ENCODE measurements around the gene ZNF618.

ZNF618 gene

DNA sequence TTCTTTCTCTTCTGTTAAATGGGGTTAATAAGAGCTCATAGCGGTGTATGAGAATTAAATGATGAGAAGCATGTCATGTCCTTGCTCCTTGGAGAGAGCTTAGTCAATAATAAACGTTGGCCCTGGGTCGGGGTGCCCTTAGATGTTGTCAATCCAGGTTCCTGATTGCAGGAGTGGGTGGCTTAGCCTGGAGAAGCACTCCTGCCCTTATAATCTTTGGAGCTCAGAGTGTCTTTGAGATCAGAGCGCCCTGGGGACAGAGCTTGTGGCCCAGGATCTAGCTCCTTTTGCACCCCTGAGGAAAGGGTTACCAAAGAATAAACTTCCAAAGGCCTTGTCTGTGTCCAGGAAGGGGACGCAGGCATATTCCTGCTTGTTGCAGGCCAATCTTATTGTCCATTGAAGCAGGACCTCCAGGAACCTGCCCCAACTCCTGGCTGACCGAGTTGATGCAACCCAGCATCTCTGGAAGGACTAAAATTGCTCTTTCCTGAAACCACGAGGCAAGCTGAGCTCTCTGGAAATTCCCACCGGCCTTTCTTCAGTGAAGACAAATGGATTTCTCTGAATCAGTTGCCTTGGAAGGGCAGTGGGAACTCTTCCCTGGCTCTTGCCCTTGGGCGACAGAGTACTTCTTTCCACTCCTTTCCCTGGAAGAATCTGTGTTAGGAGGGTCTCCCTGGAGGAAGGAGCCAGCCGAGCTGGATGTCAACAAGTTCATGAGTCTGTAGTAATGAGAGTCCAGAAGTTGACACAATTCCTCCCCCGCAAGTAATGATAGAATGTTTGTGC is 208.4 kb downstream of the ZNF618 start:
- CTCF ChIA-PET: interaction anchor here (0.7 to 4.8 kb wide), 11 partner anchors 10 to 225 kb away, joined by 3 to 80 read pairs (median 10); partner anchors contain the start of genes COL27A1 and KIF12
- POLR2A ChIA-PET: no interaction called here
- DNase-seq (ENCODE audit: extremely low spot score): no peak
- TF ChIP-seq, protein P1, sequence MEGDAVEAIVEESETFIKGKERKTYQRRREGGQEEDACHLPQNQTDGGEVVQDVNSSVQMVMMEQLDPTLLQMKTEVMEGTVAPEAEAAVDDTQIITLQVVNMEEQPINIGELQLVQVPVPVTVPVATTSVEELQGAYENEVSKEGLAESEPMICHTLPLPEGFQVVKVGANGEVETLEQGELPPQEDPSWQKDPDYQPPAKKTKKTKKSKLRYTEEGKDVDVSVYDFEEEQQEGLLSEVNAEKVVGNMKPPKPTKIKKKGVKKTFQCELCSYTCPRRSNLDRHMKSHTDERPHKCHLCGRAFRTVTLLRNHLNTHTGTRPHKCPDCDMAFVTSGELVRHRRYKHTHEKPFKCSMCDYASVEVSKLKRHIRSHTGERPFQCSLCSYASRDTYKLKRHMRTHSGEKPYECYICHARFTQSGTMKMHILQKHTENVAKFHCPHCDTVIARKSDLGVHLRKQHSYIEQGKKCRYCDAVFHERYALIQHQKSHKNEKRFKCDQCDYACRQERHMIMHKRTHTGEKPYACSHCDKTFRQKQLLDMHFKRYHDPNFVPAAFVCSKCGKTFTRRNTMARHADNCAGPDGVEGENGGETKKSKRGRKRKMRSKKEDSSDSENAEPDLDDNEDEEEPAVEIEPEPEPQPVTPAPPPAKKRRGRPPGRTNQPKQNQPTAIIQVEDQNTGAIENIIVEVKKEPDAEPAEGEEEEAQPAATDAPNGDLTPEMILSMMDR (IDR thresholded peaks at IDR 0.05; ENCODE audit: control extremely low read depth, extremely low read depth, low read depth, missing control alignments): no peak

DNA sequence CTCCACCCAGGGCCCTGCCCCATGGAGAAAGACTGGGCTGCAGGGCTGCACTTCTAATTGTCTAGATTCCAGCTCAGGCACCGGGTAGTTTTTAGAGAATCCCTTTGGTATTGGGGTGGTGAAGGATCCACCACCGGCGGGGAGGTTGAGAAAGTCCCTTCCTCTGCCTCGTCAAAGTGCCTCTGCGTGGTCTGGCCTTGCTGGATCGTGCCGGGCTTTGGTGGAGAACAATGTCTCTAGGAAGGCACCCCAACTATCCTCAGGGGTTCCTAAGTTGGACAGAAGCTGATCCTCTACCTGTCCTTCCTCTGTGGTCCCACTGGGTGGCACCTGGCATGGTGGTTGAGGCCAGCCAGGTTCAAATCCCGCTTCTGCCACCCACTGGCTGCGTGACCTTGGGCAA is 209.3 kb downstream of the ZNF618 start:
- DNase-seq (ENCODE audit: extremely low spot score): no peak
- TF ChIP-seq, protein P1 (IDR thresholded peaks at IDR 0.05; ENCODE audit: control extremely low read depth, extremely low read depth, low read depth, missing control alignments): no peak
- POLR2A ChIA-PET: no interaction called here
- CTCF ChIA-PET: interaction anchor here (2.2 to 4.8 kb wide), 4 partner anchors 9 to 224 kb away, joined by 8 to 48 read pairs (median 38); no protein-coding TSS in a partner anchor

DNA sequence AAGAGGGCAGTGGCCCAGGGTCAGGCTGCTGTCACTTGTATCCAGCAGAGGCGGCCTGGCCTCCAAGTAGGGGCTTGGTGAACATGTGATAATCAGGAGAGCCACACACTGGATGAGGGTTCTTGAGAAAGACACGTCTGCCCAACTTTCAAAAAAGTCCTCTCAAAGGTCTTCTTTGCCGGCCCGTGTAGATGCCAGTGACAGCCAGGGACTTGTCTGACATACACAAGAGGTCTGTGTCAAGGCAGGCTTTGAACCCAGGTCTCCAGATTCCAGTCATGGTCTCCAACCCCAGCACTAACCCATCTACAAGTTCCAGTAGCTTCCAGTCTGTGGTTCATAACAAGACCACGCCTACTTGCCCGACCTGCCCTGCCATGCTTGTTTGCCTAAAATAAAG is 209.9 kb downstream of the ZNF618 start:
- DNase-seq (ENCODE audit: extremely low spot score): no peak
- POLR2A ChIA-PET: no interaction called here
- TF ChIP-seq, protein P1 (IDR thresholded peaks at IDR 0.05; ENCODE audit: control extremely low read depth, extremely low read depth, low read depth, missing control alignments): no peak
- CTCF ChIA-PET: interaction anchor here (1.3 to 2.4 kb wide), 2 partner anchors 9 to 213 kb away, joined by 3 to 7 read pairs; partner anchors contain the start of gene AMBP

DNA sequence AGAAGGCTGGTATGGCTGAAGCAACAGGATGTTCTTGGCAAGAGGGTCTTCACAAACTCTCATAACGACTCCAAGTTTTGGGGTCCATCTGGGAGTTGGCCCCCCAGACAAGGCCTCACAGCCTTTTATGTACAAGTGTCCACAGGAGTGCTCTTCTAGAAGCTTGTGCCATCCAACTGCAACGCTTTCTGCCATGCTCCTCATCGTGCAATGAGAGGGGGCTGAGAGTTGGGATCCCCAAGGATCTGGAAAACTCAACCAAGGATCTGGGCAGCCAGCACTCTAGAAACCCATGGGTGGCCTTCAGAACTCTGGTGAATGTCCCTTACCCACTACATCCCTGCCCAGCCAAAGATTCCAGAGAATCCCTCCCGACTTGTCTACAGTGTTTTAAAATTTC is 210.5 kb downstream of the ZNF618 start:
- ChIA-PET POLR2A (no interaction called here), CTCF (interaction anchor here (1.3 to 2.4 kb wide), 2 partner anchors 9 to 213 kb away, joined by 3 to 7 read pairs; partner anchors contain the start of gene AMBP)
- no peak for DNase-seq (ENCODE audit: extremely low spot score)
- TF ChIP-seq, protein P1 (IDR thresholded peaks at IDR 0.05; ENCODE audit: control extremely low read depth, extremely low read depth, low read depth, missing control alignments): no peak

DNA sequence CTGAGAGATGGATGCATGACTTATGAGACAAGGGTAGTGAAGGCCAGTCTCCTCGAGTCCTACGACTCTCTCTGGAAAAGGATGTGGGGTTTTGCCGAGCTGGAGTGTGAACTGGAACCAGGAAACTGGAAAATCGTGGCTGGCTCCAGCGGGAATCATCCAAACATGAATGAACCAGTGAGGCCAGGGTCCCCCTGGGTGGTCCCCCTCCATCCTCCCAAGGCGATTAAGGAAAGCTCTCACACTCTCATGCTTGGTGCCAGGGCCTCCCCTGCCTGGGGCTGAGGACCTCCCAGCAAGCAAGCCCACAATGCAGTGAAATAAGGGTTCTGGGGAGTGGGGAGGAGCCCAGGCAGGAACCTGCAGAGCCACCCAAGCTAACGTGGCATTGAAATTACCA is 211.6 kb downstream of the ZNF618 start:
- CTCF ChIA-PET: interaction anchor here (1.4 to 2.4 kb wide), 3 partner anchors 10 to 203 kb away, joined by 3 to 7 read pairs (median 5); partner anchors contain the start of gene AMBP
- TF ChIP-seq, protein P1 (IDR thresholded peaks at IDR 0.05; ENCODE audit: control extremely low read depth, extremely low read depth, low read depth, missing control alignments): no peak
- POLR2A ChIA-PET: no interaction called here
- no peak for DNase-seq (ENCODE audit: extremely low spot score)

DNA sequence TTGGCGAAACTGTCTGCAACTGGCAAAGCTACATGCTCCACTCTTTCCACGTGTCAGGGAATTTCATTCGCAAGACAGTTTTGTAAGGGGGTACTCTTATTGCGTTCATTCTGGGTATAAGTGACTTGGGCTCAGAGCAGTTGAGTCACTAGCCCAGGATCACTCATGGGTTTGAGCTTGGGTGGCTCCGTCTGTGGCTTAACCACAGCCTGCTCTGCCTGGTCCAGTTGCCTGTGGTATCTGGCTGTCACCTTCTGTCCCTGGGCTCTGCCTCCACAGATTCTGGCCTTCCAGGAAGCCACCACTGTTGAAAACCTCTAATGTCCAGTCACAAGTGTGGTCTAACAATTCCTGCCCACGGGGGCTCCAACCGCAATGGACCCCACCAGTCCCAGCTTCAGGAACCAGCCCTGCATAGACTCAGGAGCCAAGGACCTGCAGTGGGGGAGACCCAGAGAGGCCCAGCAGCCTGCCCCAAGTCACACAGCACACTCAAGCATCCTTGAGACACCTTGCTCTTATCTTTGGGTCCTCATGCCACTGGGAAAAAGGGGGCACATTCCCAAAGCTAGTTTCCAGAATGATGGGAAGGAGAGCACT is 212.6 kb downstream of the ZNF618 start:
- DNase-seq (ENCODE audit: extremely low spot score): no peak
- ChIA-PET CTCF (interaction anchor here (1.2 to 2.4 kb wide), 5 partner anchors 11 to 202 kb away, joined by 3 to 7 read pairs (median 5); partner anchors contain the start of gene AMBP), POLR2A (no interaction called here)

More for the DNA sequence above, 212.6 kb downstream of the ZNF618 start:
- TF ChIP-seq, protein P1 (IDR thresholded peaks at IDR 0.05; ENCODE audit: control extremely low read depth, extremely low read depth, low read depth, missing control alignments): no peak
